Uterus (tissue), 4 donors: ENCODE measurements around the gene MYO9B. TPM values are rescaled to one million over a fixed set of nuclear protein-coding genes. Genes with fewer than 3 reads are reported as not detected.

Source experiments
- DNase-seq, 2 donors: peaks; one replicate each; pipeline ENCODE4 v3.0.0-alpha.2; 2019 to 2020
- H3K27ac ChIP-seq, 2 donors: fragments of 200-600 bp; sonication (generic); 1 replicate in 1 of 2; 2 replicates in 1 of 2; pipeline ENCODE4 v1.5.1; 2016 to 2018
- H3K27me3 ChIP-seq, 2 donors: fragments of 200-600 bp; sonication (generic); one replicate each; pipeline ENCODE4 v1.5.1; 2018 to 2019; ENCODE audit warnings: control low read depth in 1 of 2
- H3K36me3 ChIP-seq, 2 donors: fragments of 200-600 bp; sonication (generic); one replicate each; pipeline ENCODE4 v1.5.1; 2019; ENCODE audit warnings: control low read depth in 1 of 2
- H3K4me1 ChIP-seq, 2 donors: fragments of 200-600 bp; sonication (generic); one replicate each; pipeline ENCODE4 v1.5.1; 2018 to 2019; ENCODE audit warnings: control low read depth in 1 of 2
- H3K4me3 ChIP-seq, 2 donors: fragments of 200-600 bp; sonication (generic); 1 replicate in 1 of 2; 2 replicates in 1 of 2; pipeline ENCODE4 v1.5.1; 2018 to 2019; ENCODE audit warnings: mild to moderate bottlenecking in 1 of 2
- H3K9me3 ChIP-seq, 2 donors: fragments of 200-600 bp; sonication (generic); one replicate each; pipeline ENCODE4 v1.5.1; 2019; ENCODE audit warnings: control low read depth in 1 of 2
- POLR2A ChIP-seq, 2 donors: fragments of 450-650 bp; IDR thresholded peaks; one replicate each; pipeline ENCODE4 v1.6.1; 2016; ENCODE audit warnings: antibody characterized with exemption in 2 of 2, mild to moderate bottlenecking in 1 of 2, moderate library complexity in 1 of 2
- intact Hi-C: fragments of 100-400 bp; cut with DNase I; formaldehyde crosslinking; loops from one replicate; pipeline ENCODE4 v1.15.1; 2023; ENCODE audit warnings: low total_unique reads
- total RNA-seq, 4 donors: library from RNA; depleted of rRNA in 3 of 4; stranded (reverse); fragments of >200 nt in 3 of 4; gene quantifications; one replicate each; pipeline versions ENCODE4 v1.1.0 to v1.2.4, GENCODE V29; 2014 to 2023
- TF ChIP-seq, protein P1 (sequence below), 4 experiments: fragments of 200-600 bp in 2 of 4; fragments of 450-650 bp in 2 of 4; sonication (generic) in 2 of 4; IDR thresholded peaks; one replicate each; pipeline ENCODE4 v1.5.1; 2016 to 2019; ENCODE audit warnings: antibody characterized with exemption in 4 of 4, mild to moderate bottlenecking in 2 of 4, moderate library complexity in 1 of 4
- donor health status: DM: yes; HTN: yes; CAD: no.

MYO9B gene
- total RNA-seq, 4 donors from 2014 or later, result 17.6 to 117 (median 54.1) TPM

DNA sequence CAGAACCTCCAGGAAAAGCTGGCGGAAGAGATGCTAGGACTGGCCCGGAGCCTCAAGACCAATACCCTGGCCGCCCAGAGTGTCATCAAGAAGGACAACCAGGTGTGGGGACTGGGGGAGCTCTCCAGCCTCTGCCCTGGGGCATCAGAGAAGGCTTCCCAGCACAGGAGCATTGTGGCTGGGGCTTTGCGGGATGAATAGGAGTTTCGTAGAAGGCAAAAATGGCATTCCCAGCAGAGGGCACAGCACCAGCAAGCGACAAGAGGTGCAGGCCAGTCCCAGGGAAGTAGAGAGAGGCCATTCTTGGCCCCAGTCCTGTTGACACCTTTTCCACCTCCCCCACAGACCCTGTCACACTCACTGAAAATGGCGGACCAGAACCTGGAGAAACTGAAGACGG lies 143.7 kb downstream of the MYO9B start:
- intact Hi-C loops, result no loop called here
- peaks cover 0 to 4% of the 10 kb centered on the region in 2 donors for H3K4me1 ChIP-seq
- TF ChIP-seq POLR2A (IDR thresholded peaks at IDR 0.05), result no peak
- TF ChIP-seq, protein P1, sequence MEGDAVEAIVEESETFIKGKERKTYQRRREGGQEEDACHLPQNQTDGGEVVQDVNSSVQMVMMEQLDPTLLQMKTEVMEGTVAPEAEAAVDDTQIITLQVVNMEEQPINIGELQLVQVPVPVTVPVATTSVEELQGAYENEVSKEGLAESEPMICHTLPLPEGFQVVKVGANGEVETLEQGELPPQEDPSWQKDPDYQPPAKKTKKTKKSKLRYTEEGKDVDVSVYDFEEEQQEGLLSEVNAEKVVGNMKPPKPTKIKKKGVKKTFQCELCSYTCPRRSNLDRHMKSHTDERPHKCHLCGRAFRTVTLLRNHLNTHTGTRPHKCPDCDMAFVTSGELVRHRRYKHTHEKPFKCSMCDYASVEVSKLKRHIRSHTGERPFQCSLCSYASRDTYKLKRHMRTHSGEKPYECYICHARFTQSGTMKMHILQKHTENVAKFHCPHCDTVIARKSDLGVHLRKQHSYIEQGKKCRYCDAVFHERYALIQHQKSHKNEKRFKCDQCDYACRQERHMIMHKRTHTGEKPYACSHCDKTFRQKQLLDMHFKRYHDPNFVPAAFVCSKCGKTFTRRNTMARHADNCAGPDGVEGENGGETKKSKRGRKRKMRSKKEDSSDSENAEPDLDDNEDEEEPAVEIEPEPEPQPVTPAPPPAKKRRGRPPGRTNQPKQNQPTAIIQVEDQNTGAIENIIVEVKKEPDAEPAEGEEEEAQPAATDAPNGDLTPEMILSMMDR (IDR thresholded peaks at IDR 0.05), result no peak
- H3K9me3 ChIP-seq, result no peaks in the 10 kb centered on the region
- no peak overlapping the region for H3K4me3 ChIP-seq
- no peaks in the 10 kb centered on the region for H3K27me3 ChIP-seq
- H3K27ac ChIP-seq, result no peak overlapping the region
- H3K36me3 ChIP-seq, result no peaks in the 10 kb centered on the region
- DNase-seq, result no peak

- Histone ChIP-seq H3K4me1 (no peaks in the 10 kb centered on the region), H3K27me3 (no peaks in the 10 kb centered on the region), H3K4me3 (no peak overlapping the region), H3K27ac (no peak overlapping the region), H3K36me3 (no peaks in the 10 kb centered on the region), H3K9me3 (no peaks in the 10 kb centered on the region)
- DNase-seq, result peak in 1 of 2 donors; percentile 55
- intact Hi-C loops, result no loop called here
- TF ChIP-seq, protein P1 (IDR thresholded peaks at IDR 0.05), result no peak
- TF ChIP-seq POLR2A (IDR thresholded peaks at IDR 0.05), result no peak
Measured at GRCh38 chr19:17220207-17220758, 144.7 kb downstream of the MYO9B start.

GRCh38 chr19:17225053-17225452 lies 149.5 kb downstream of the MYO9B start:
- H3K36me3 ChIP-seq, result no peaks in the 10 kb centered on the region
- TF ChIP-seq, protein P1 (IDR thresholded peaks at IDR 0.05), result no peak
- TF ChIP-seq POLR2A (IDR thresholded peaks at IDR 0.05), result no peak
- H3K4me1 ChIP-seq, result peaks cover 0 to 4% of the 10 kb centered on the region in 2 donors
- intact Hi-C loops, result no loop called here
- no peak for DNase-seq
- H3K27ac ChIP-seq, result no peak overlapping the region
- H3K27me3 ChIP-seq, result no peaks in the 10 kb centered on the region
- H3K9me3 ChIP-seq, result no peaks in the 10 kb centered on the region
- H3K4me3 ChIP-seq, result no peak overlapping the region

GRCh38 chr19:17226002-17226933 lies 150.7 kb downstream of the MYO9B start, which contains the start of gene OCEL1:
OCEL1 (plus strand) TSS chr19:17226226; CDS start chr19:17226248, 22 bp downstream.
- peak within 1 kb of the TSS; percentile 59 to 69 for H3K4me3 ChIP-seq
- no peaks in the 10 kb centered on the region for H3K9me3 ChIP-seq
- H3K4me1 ChIP-seq, result peaks cover 0 to 4% of the 10 kb centered on the region in 2 donors
- no peaks in the 10 kb centered on the region for H3K27me3 ChIP-seq
- peak; percentile 98 to 99 for DNase-seq
- H3K36me3 ChIP-seq, result no peaks in the 10 kb centered on the region
- intact Hi-C loops, result no loop called here
- peak within 1 kb of the TSS; percentile 81 to 92 for H3K27ac ChIP-seq
- TF ChIP-seq, protein P1 (IDR thresholded peaks at IDR 0.05), result peak in 2 of 4 experiments; percentile 21 to 23
- peak; percentile 70 to 93 for TF ChIP-seq POLR2A (IDR thresholded peaks at IDR 0.05)
